AG10803 (cell line): ENCODE results near the gene ACTBL2.

ENCODE experiments used
- DNase-seq: peaks from one replicate; pipeline ENCODE4 v3.0.0; 2010; ENCODE audit warnings: low read depth
- H3K4me3 ChIP-seq: 2 replicates; pipeline ENCODE4 v1.5.1; 2011; ENCODE audit warnings: mild to moderate bottlenecking, low read length, control low read depth
- TF ChIP-seq, protein P1 (sequence below): conservative IDR thresholded peaks from 2 replicates; pipeline ENCODE4 v1.5.1; 2011; ENCODE audit warnings: mild to moderate bottlenecking, low read length, control low read depth, inconsistent platforms

ACTBL2 gene

DNA sequence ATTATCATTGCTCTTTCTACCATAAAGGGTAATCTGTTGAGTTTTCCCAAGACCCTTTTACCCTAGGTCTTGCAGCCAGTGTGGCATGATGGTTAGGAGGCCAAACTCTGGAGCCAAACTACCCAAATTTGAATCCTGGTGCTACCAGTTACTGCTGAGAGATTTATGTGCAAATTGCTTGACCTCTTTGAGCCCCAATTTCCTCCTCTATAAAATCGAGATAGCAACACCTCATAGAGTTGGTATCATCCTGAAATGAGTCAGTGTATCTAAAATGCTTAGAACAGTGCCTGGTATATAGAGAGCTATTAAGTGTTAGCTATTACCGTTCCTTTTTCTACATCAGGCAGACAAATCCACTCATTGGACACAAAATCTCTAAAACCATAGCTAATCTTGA lies 43.0 kb downstream of the ACTBL2 start:
- no peak for DNase-seq
- H3K4me3 ChIP-seq, result no peak overlapping the region
- TF ChIP-seq, protein P1, sequence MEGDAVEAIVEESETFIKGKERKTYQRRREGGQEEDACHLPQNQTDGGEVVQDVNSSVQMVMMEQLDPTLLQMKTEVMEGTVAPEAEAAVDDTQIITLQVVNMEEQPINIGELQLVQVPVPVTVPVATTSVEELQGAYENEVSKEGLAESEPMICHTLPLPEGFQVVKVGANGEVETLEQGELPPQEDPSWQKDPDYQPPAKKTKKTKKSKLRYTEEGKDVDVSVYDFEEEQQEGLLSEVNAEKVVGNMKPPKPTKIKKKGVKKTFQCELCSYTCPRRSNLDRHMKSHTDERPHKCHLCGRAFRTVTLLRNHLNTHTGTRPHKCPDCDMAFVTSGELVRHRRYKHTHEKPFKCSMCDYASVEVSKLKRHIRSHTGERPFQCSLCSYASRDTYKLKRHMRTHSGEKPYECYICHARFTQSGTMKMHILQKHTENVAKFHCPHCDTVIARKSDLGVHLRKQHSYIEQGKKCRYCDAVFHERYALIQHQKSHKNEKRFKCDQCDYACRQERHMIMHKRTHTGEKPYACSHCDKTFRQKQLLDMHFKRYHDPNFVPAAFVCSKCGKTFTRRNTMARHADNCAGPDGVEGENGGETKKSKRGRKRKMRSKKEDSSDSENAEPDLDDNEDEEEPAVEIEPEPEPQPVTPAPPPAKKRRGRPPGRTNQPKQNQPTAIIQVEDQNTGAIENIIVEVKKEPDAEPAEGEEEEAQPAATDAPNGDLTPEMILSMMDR, result no peak

DNA sequence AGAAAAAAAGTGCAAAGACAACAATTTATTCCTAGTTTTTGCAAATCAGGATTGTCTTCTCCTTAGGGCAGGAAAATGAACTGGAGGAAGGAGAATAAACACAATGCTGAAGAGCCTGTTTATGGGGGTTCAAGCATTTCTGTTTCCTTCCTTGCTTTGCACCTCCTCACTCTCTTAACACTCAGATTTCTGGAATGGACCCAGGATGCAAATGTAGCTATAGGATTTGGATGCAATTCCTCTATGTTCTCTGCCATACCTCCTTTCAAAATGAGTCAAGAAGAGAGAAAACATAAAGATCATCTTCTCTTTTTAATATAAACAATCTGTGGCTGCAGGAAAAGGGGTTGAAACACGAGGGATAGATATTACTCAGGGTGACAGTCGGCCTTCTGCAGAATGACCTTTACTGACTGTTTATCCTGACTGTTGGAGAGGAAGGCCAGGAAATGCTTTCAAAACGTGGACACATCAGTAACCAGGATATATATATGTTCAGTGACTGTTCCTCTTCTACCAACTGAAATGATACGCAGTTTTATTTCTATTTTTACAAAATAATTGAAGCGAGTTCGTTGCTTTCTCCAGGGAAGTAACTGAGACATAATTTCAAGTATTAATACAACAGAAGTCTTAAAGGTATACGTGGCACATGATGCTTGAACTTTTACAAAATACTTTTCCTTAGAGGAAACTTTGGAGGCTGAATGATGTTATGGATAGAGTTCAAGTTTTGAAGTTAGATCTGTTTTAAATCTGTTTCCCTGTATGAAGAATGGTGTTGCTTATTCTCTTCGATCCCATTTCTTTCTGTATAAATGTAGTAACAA lies 44.4 kb downstream of the ACTBL2 start:
- TF ChIP-seq, protein P1, result no peak
- H3K4me3 ChIP-seq, result no peak overlapping the region
- DNase-seq, result no peak

DNA sequence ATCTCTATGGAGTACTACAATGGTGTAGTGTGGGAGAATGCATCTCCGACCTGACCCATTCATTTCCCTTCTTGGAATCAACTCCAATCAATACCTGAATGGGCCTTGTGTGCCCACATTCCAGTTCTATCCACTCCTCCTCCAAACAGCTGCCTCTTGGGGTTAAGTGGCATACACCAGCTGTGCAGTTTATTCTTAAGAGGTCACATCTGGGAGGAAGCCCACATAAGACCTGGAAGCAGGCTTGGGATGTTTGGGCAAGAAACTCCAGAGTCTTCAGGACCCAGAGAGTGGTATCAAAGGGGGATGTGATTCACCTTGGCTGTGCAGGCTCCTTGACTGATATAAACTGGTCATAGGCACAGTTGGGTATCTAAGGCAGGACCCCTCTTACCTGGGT lies 46.0 kb downstream of the ACTBL2 start:
- DNase-seq, result no peak
- TF ChIP-seq, protein P1, result no peak
- no peak overlapping the region for H3K4me3 ChIP-seq

DNA sequence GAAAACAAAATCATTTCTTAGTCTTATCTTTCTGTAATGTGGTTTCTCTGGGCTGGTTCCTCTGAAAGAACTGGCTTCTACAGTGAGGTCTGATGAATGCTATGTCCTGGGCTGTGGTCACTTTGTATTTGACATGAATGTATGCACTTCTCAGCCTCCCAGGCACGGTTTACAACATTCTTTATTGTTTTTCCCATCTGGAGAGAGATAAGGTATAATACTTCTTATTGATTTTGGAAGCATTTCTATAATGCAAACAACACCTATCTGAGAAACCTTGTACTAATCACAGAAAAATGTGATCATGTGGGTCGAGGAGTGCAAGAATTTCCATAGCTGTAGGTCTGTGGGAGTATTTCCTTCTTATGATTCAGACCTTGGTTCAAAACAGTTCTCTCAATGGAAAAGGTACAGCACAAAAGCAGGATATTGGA lies 46.9 kb downstream of the ACTBL2 start:
- DNase-seq, result peak; percentile 79

DNA sequence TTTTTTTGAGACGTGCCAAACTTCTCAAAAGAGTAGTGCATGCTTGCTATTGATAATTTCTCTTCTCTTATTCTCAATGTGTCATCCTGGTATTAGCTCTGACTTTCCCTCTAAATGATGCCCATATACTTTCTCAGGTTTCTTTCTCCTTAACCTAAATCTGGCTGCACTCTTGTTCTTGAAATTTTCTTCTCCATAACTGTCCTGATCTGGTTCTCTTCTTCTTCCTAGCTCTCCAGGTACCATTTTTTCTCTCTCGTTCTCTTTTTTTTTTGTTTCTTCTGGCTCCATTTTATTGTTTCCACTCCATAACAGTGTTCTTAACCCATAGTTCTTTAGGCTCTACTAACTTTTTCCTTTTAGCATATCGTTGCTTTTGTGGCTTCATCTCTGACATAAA lies 47.9 kb downstream of the ACTBL2 start:
- TF ChIP-seq, protein P1, result no peak
- DNase-seq, result no peak
- H3K4me3 ChIP-seq, result no peak overlapping the region

More for the DNA sequence above, 46.9 kb downstream of the ACTBL2 start:
- no peak overlapping the region for H3K4me3 ChIP-seq
- TF ChIP-seq, protein P1, result no peak

DNA sequence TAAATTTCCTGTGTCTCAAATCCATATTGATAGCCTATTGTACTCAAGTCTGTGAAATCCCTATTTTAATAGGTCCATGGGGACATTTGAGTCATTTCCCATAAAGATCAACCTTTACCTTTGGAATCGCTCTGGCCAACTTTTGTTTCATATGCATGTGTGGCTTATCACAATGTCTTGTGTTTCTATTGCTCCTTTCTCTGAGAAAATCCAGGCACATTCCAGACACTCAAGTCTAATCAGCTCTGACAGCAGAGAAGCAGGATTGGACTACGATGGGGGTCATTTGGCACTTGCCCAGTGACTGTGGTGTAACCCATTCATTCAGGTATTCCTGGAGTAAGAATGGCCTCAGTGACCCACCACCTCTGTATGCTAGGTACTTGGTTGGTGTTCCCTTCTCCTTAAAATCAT lies 48.4 kb downstream of the ACTBL2 start:
- TF ChIP-seq, protein P1, result no peak
- no peak overlapping the region for H3K4me3 ChIP-seq
- DNase-seq, result peak; percentile 61

DNA sequence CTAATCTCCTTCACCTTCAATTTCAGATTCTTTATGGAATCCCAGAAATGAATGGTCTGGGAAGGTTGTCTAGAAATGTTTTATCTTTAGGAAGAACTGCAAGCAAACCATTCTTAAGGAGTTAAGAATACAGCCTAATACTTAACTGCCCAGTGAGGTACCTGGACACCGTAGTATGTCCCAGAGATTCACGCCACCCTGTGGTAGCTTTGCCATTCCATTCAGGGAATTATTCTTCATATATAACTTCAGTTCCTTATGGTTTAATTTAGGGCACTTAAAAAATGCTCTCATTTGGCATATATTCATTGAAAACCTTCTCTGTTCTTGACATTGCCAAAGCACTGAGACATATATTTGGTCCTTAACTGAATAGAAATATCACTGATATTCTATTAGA lies 49.7 kb downstream of the ACTBL2 start:
- H3K4me3 ChIP-seq, result no peak overlapping the region
- no peak for DNase-seq
- TF ChIP-seq, protein P1, result no peak
